Fibroblast of peridontal ligament (primary cell): Measurements from ENCODE around the gene SKAP2.
"Not testable (repeated sequence)": the region's sequence is repeated elsewhere in the genome, so short reads cannot be mapped to it uniquely, and the experiment has no call there.

Experiments
- DNase-seq: peaks from one replicate; pipeline ENCODE4 v3.0.0-alpha.2; 2010; ENCODE audit errors: extremely low read depth

SKAP2 gene

GRCh38 chr7:26857506-26858240 lies 6.7 kb downstream of the SKAP2 start:
- peak; percentile 27 for DNase-seq

GRCh38 chr7:26857170-26857505 lies 7.3 kb downstream of the SKAP2 start:
- DNase-seq = no peak

GRCh38 chr7:26856176-26856985 lies 8.0 kb downstream of the SKAP2 start:
- DNase-seq = no peak

- DNase-seq = no peak
These were observed 9.2 kb downstream of the SKAP2 start for GRCh38 chr7:26854876-26855855.

- peak; percentile 60 for DNase-seq
These were observed 10.5 kb downstream of the SKAP2 start for GRCh38 chr7:26853788-26854393.

GRCh38 chr7:26850193-26850651 lies 14.2 kb downstream of the SKAP2 start:
- no peak for DNase-seq

GRCh38 chr7:26843705-26844104 lies 20.7 kb downstream of the SKAP2 start:
- DNase-seq = no peak

GRCh38 chr7:26842897-26843296 lies 21.5 kb downstream of the SKAP2 start:
- no peak for DNase-seq

- DNase-seq = no peak
These were observed 23.2 kb downstream of the SKAP2 start for GRCh38 chr7:26841003-26841739.

- not testable (repeated sequence) for DNase-seq
These were observed 27.6 kb downstream of the SKAP2 start for GRCh38 chr7:26836793-26837192.

- DNase-seq = no peak
These were observed 49.0 kb downstream of the SKAP2 start for GRCh38 chr7:26815426-26815825.

GRCh38 chr7:26813432-26813831 lies 51.0 kb downstream of the SKAP2 start:
- peak; percentile 23 for DNase-seq

- no peak for DNase-seq
These were observed 69.8 kb downstream of the SKAP2 start for GRCh38 chr7:26794541-26794940.

- no peak for DNase-seq
These were observed 71.8 kb downstream of the SKAP2 start for GRCh38 chr7:26792576-26792975.

GRCh38 chr7:26792006-26792405 lies 72.4 kb downstream of the SKAP2 start:
- DNase-seq = no peak

- no peak for DNase-seq
These were observed 74.8 kb downstream of the SKAP2 start for GRCh38 chr7:26789481-26790184.

GRCh38 chr7:26787701-26788100 lies 76.7 kb downstream of the SKAP2 start:
- DNase-seq = no peak

GRCh38 chr7:26784118-26784517 lies 80.3 kb downstream of the SKAP2 start:
- DNase-seq = no peak

- DNase-seq = no peak
These were observed 81.9 kb downstream of the SKAP2 start for GRCh38 chr7:26782501-26782900.

GRCh38 chr7:26779978-26780595 lies 84.3 kb downstream of the SKAP2 start:
- DNase-seq = no peak
